Endothelial cell (in vitro differentiated cells): ENCODE results near the gene ITPA. TPM values are rescaled to one million over a fixed set of nuclear protein-coding genes. Genes with fewer than 3 reads are reported as not detected.
A peak's percentile ranks its signal among the peaks of the same experiment; 100 is the strongest.

Source experiments
- DNase-seq: peaks from one replicate; pipeline ENCODE4 v3.0.0; 2021; ENCODE audit warnings: low spot score
- H3K27ac Mint-ChIP-seq: one replicate; pipeline ENCODE4 v1.8.0; 2021; ENCODE audit warnings: mixed read lengths, inconsistent platforms; ENCODE audit not compliant: unreplicated experiment
- H3K27me3 Mint-ChIP-seq: one replicate; pipeline ENCODE4 v1.8.0; 2021; ENCODE audit warnings: mild to moderate bottlenecking, moderate library complexity, mixed read lengths, inconsistent platforms; ENCODE audit not compliant: unreplicated experiment
- H3K36me3 Mint-ChIP-seq: one replicate; pipeline ENCODE4 v1.8.0; 2021; ENCODE audit warnings: mild to moderate bottlenecking, low read depth, mixed read lengths, inconsistent platforms; ENCODE audit not compliant: unreplicated experiment
- H3K4me1 Mint-ChIP-seq: one replicate; pipeline ENCODE4 v1.8.0; 2021; ENCODE audit warnings: mild to moderate bottlenecking, mixed read lengths, inconsistent platforms; ENCODE audit not compliant: unreplicated experiment
- H3K4me3 Mint-ChIP-seq: one replicate; pipeline ENCODE4 v1.8.0; 2021; ENCODE audit warnings: mild to moderate bottlenecking, mixed read lengths, inconsistent platforms; ENCODE audit not compliant: unreplicated experiment
- H3K9me3 Mint-ChIP-seq: one replicate; pipeline ENCODE4 v1.8.0; 2021; ENCODE audit warnings: mixed read lengths, inconsistent platforms; ENCODE audit not compliant: unreplicated experiment
- CTCF ChIP-seq: fragments of 200-600 bp; sonication (generic); IDR thresholded peaks from one replicate; pipeline ENCODE4 v1.5.0; 2021; ENCODE audit warnings: antibody characterized with exemption; ENCODE audit not compliant: unreplicated experiment
- total RNA-seq: library from RNA; stranded (reverse); fragmentation: NEBNext Ultra II Directional; extraction: Animal tissue kit (Norgen Biotek cat#: 25700); gene quantifications from one replicate; pipeline ENCODE4 v1.2.1, GENCODE V29; 2021; ENCODE audit not compliant: unreplicated experiment

The ITPA gene
- total RNA-seq, 1 donor from 2014 or later, result 45.9 TPM

GRCh38 chr20:3163099-3164042 is 45.9 kb upstream of the ITPA start:
- peaks cover 4% of the 10 kb centered on the region for H3K36me3 Mint-ChIP-seq
- H3K4me3 Mint-ChIP-seq, result peak overlapping the region; percentile 80
- DNase-seq, result no peak
- no peaks in the 10 kb centered on the region for H3K9me3 Mint-ChIP-seq
- H3K4me1 Mint-ChIP-seq, result peaks cover 15% of the 10 kb centered on the region
- peaks cover 14% of the 10 kb centered on the region for H3K27me3 Mint-ChIP-seq
- TF ChIP-seq CTCF, result no peak
- peak overlapping the region; percentile 24 for H3K27ac Mint-ChIP-seq

- H3K4me1 Mint-ChIP-seq, result peaks cover 11% of the 10 kb centered on the region
- no peak for TF ChIP-seq CTCF
- no peaks in the 10 kb centered on the region for H3K9me3 Mint-ChIP-seq
- DNase-seq, result no peak
- no peak overlapping the region for H3K27ac Mint-ChIP-seq
- H3K36me3 Mint-ChIP-seq, result peaks cover 4% of the 10 kb centered on the region
- H3K27me3 Mint-ChIP-seq, result peaks cover 19% of the 10 kb centered on the region
- no peak overlapping the region for H3K4me3 Mint-ChIP-seq
Observed at GRCh38 chr20:3164043-3164762, 45.1 kb upstream of the ITPA start.

DNA sequence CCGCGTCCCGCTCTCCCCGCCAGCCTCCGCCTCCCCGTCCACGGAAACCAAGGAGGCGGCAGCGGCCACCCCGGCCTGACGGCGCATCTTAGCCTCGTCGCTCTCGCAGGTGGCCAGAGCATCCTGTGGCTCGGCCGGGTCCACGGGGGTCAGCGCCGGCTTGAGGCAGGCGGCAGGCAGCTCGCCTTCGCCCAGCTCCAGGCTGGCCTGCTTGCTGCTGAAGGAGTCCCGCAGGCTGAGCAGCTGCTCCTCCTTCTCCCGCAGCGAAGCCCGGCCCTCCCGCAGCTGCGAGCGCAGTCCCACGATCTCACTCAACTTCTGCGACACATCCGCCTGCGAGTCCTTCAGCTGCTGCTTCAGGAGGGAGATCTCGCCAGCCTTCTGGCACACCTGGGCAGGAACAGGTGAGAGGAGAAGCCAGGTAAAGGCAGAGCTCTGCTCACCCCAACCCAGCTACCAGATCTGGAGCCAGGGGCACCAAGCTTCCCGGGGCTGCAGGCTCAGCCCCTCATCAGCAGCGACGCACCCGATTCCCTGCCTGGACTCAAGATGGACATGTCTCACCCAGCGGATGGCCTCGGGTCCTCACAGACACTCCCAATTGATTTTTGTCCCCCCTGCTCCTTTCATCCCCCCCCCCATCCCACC is 44.4 kb upstream of the ITPA start:
- TF ChIP-seq CTCF, result no peak
- Mint-ChIP-seq H3K4me3 (no peak overlapping the region), H3K9me3 (no peaks in the 10 kb centered on the region), H3K4me1 (peaks cover 8% of the 10 kb centered on the region), H3K36me3 (peaks cover 4% of the 10 kb centered on the region), H3K27ac (no peak overlapping the region), H3K27me3 (peaks cover 18% of the 10 kb centered on the region)
- DNase-seq, result no peak

GRCh38 chr20:3165473-3166337 is 43.6 kb upstream of the ITPA start:
- Mint-ChIP-seq H3K27ac (no peak overlapping the region), H3K4me3 (no peak overlapping the region), H3K36me3 (peaks cover 4% of the 10 kb centered on the region), H3K27me3 (peaks cover 18% of the 10 kb centered on the region), H3K4me1 (peaks cover 8% of the 10 kb centered on the region), H3K9me3 (no peaks in the 10 kb centered on the region)
- no peak for DNase-seq
- TF ChIP-seq CTCF, result no peak
